Duodenal mucosa (tissue), 2 donors: Measurements from ENCODE around the gene SPRN.
"Not testable (repeated sequence)": the region's sequence is repeated elsewhere in the genome, so short reads cannot be mapped to it uniquely, and the experiment has no call there.

ENCODE experiments used
- H3K27ac ChIP-seq: one replicate; pipeline ENCODE4 v1.7.0; 2013; ENCODE audit warnings: low read depth, low read length
- H3K27me3 ChIP-seq, 2 donors: one replicate each; pipeline ENCODE4 v1.7.0; 2013; ENCODE audit warnings: low read length in 2 of 2, control low read depth in 1 of 2; ENCODE audit not compliant: insufficient read depth in 2 of 2, control insufficient read depth in 1 of 2
- H3K36me3 ChIP-seq, 2 donors: one replicate each; pipeline ENCODE4 v1.7.0; 2013; ENCODE audit warnings: low read length in 2 of 2, control low read depth in 1 of 2; ENCODE audit not compliant: insufficient read depth in 2 of 2, control insufficient read depth in 1 of 2
- H3K4me1 ChIP-seq, 2 donors: one replicate each; pipeline ENCODE4 v1.7.0; 2013; ENCODE audit warnings: low read length in 2 of 2, control low read depth in 1 of 2; ENCODE audit not compliant: insufficient read depth in 2 of 2, control insufficient read depth in 1 of 2
- H3K4me3 ChIP-seq, 2 donors: one replicate each; pipeline ENCODE4 v1.7.0; 2013; ENCODE audit warnings: low read length in 2 of 2, low read depth in 1 of 2
- H3K9ac ChIP-seq, 2 donors: one replicate each; pipeline ENCODE4 v1.7.0; 2013; ENCODE audit warnings: low read length in 2 of 2, low read depth in 1 of 2
- H3K9me3 ChIP-seq, 2 donors: one replicate each; pipeline ENCODE4 v1.7.0; 2013; ENCODE audit warnings: low read length in 2 of 2, control low read depth in 1 of 2; ENCODE audit not compliant: control insufficient read depth in 1 of 2

SPRN gene, protein sequence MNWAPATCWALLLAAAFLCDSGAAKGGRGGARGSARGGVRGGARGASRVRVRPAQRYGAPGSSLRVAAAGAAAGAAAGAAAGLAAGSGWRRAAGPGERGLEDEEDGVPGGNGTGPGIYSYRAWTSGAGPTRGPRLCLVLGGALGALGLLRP

DNA sequence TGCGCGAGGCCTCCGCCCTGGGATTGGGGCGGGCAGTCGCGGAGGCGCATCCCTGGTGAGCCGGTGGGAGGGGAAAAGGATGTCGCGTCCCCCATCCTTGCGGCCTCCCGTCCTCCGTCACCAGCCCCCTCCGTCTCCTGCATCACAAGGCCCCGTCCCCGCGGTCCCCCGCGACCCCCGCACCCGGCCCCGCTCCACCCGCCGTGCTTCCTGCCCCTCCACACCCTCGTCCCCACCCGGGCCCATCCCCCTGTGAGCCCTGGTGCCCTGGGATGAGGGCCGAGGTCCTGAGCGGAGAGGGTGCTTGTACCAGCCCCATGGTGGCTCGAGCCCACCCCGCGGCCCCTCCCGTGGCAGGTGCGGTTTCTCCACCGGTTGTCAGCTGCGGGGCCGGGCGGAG lies at the start of gene SPRN:
TSS of gene SPRN (minus strand) at position 25 of the 400 bp plus-strand sequence. CDS start 944 bp downstream, outside the sequence.
- H3K9ac ChIP-seq, H3K4me1 ChIP-seq, H3K27ac ChIP-seq, H3K9me3 ChIP-seq, H3K4me3 ChIP-seq: not testable (repeated sequence)
- H3K27me3 ChIP-seq, result peaks cover 5 to 10% of the 10 kb centered on the region in 2 donors
- H3K36me3 ChIP-seq, result peaks cover 12 to 14% of the 10 kb centered on the region in 2 donors

DNA sequence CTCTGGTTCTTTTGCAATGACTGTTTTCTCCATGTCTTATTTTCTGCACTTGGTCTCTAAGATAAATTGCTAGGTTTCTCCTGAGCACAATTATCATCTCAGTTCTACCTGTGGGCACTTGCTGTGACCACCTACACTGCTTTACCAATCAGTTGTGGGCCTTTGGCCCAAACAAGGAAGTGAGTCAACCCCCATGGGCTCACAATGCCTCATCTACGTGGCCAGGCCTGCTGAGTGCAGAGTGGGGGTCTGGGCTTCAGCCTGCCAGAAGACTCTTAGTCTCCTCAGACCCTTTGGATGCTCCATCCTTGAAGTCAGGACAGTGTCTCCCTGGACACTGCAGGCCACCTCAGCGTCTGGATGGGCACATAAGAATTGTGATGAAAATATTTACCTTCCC lies 49.6 kb upstream of the SPRN start:
- H3K27me3 ChIP-seq, result no peaks in the 10 kb centered on the region
- no peaks in the 10 kb centered on the region for H3K9me3 ChIP-seq
- no peaks in the 10 kb centered on the region for H3K36me3 ChIP-seq
- H3K27ac ChIP-seq, result no peak overlapping the region
- H3K4me1 ChIP-seq, result no peaks in the 10 kb centered on the region
- H3K9ac ChIP-seq, result no peak overlapping the region
- H3K4me3 ChIP-seq, result no peak overlapping the region

DNA sequence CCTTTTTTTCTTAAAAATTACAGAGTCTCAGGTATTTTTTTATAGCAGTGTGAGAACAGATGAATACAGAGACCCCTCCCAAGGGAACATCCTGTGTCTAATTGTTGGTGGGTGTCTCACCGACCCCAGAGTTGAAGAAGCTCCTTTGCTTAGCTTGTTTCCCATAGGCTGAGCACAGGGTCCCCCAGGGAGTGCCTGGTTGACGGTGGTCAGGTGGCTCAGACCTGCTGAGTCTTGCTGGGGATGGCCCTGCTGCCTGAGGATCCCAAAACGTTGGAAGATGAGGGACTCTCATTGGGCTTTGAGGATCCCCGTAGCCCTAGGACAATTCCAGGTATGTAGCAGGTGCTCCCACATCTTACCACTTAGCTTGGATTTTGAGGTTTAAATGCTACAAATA lies 48.8 kb upstream of the SPRN start:
- H3K9me3 ChIP-seq, result no peaks in the 10 kb centered on the region
- H3K36me3 ChIP-seq, result no peaks in the 10 kb centered on the region
- no peak overlapping the region for H3K9ac ChIP-seq
- H3K4me3 ChIP-seq, result no peak overlapping the region
- no peak overlapping the region for H3K27ac ChIP-seq
- H3K4me1 ChIP-seq, result no peaks in the 10 kb centered on the region
- H3K27me3 ChIP-seq, result no peaks in the 10 kb centered on the region

DNA sequence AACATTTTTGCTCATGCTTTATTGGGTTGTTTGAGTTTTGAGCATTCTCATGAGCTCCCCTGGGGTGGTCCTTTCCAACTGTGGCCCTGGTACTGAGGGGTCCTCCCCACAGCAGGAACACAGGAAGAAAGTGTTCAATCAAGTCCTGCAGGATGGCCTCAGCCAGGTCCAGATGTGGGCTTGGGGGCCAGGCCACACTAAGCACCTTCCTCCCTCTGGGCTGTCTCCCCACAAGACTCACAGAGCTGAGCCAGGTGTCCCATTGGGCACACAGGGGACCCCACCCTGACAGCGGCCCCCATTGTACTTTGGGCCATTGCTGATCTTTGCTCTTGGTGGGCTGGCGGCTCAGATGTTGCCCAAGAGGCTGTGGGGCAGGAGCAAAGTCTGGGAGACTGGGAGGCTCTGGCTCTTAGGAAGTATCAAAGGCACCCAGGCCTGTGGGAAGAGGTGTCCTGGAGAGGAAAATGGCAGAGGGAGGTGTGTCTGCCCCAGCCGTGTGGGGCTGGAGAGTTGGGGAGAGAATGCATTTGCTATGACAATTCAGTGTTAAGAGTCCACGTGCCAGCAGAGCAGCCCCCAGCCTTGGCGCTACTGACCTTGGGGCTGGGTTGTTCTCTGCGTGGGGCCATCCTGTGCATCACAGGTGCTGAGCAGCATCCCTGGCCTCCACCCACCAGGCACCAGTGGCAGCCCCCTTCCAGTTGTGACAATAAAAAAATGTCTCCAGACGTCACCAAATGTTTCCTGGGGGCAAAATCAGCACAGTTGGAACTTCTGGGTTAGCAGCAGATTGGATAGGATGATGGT lies 47.1 kb upstream of the SPRN start:
- no peaks in the 10 kb centered on the region for H3K9me3 ChIP-seq
- H3K27ac ChIP-seq, result no peak overlapping the region
- no peaks in the 10 kb centered on the region for H3K36me3 ChIP-seq
- no peak overlapping the region for H3K9ac ChIP-seq
- H3K4me3 ChIP-seq, result no peak overlapping the region
- H3K4me1 ChIP-seq, result no peaks in the 10 kb centered on the region
- no peaks in the 10 kb centered on the region for H3K27me3 ChIP-seq

DNA sequence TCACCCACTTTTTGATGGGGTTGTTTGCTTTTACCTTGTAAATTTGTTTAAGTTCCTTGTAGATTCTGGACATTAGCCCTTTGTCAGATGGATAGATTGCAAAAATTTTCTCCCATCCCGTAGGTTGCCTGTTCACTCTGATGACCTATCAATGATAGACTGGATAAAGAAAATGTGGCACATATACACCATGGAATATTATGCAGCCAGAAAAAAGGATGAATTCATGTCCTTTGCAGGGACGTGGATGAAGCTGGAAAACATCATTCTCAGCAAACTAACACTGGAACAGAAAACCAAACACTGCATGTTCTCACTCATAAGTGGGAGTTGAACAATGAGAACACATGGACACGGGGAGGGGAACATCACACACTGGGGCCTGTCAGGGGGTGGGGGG lies 44.8 kb upstream of the SPRN start:
- not testable (repeated sequence) for H3K36me3 ChIP-seq, H3K27me3 ChIP-seq, H3K4me3 ChIP-seq, H3K4me1 ChIP-seq, H3K9ac ChIP-seq, H3K9me3 ChIP-seq, H3K27ac ChIP-seq

DNA sequence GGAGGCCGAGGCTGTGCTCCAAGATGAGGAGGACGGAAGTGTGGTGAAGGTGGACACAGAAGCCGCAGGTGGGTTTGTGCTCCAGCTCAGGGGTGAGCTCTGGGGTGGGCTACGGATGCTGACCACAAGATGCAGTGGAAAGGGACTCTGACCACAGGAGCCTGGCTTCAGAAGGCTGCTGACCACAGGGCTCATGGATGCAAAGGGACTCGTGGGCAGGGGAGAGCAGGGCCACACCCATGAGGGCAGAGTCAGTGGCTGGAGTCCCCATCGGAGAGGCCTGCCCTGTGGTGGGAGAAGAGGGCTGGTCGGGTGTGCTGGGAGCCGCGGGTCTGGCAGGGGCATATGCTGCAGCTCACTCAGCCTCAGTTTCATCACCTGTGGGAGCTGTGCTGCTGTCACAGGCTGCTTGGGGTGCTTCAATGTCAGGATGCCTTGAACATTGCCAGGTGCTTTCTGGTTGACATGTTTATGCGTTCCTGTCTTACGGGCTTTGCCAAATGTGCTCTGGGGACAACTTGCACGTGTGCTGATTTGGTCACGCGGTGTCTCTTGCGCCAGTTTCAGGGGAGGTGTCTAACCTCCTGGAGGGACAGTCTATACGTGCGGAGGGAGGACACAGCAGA lies 43.0 kb upstream of the SPRN start:
- H3K27ac ChIP-seq, result no peak overlapping the region
- H3K27me3 ChIP-seq, result no peaks in the 10 kb centered on the region
- no peaks in the 10 kb centered on the region for H3K9me3 ChIP-seq
- H3K9ac ChIP-seq, result no peak overlapping the region
- no peaks in the 10 kb centered on the region for H3K4me1 ChIP-seq
- H3K36me3 ChIP-seq, result no peaks in the 10 kb centered on the region
- no peak overlapping the region for H3K4me3 ChIP-seq

DNA sequence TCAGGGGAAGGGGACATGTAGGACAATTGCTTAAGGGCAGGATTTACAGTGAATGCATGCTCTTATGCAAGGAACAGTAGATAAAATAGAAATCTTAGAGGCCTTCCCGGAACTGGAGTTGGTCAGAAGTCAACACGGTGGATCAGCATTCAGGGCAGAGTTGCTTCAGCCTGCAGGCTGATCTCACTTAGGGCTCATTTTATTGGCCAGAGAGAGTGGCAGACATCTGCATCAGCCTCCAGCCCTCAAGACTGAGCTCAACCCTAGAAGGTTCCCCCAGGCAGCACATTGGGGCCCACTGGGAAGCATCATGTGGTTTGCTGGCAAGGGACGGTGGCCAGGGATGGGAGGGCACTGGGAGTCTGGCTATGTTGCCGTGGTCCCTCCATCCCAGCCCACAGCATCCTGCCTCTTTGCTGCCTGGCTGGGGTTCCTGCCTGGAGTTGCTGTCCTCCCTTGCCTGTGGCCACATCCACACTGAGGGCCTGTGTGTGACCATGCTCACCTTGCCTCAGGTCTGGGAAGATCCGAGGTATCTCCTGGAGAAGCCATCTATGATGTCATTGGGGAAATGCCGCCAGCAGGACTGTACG lies 42.4 kb upstream of the SPRN start:
- Histone ChIP-seq H3K9ac (no peak overlapping the region), H3K4me1 (no peaks in the 10 kb centered on the region), H3K4me3 (no peak overlapping the region), H3K27ac (no peak overlapping the region), H3K36me3 (no peaks in the 10 kb centered on the region), H3K9me3 (no peaks in the 10 kb centered on the region), H3K27me3 (no peaks in the 10 kb centered on the region)

DNA sequence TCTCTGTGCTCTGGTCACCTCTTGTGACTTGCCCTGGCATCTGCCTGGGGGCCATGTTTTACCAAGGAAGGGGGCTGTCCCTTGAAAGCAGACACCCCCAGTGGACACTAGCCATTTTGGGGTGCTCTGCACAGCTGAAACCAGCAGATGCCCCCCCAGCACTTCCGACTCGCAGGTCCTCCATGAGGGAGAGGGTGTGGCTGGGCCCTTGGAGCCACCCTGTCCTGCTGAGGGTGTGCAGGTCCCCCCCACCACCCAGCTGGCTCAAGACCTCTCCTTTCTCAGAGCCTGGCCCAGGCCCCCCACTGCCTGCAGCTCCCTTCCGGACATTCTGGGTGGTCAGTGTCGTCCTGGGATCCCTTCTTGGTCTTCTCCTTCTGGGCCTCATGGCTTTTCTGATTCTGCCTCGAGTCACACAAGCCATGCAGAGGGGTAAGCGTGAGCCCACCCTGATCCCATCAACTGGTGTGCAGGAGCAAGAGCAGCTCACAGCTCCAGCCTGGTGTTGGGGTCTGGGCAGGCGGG lies 41.6 kb upstream of the SPRN start:
- Histone ChIP-seq H3K27ac (no peak overlapping the region), H3K36me3 (no peaks in the 10 kb centered on the region), H3K4me1 (no peaks in the 10 kb centered on the region), H3K27me3 (no peaks in the 10 kb centered on the region), H3K4me3 (no peak overlapping the region), H3K9ac (no peak overlapping the region), H3K9me3 (no peaks in the 10 kb centered on the region)

DNA sequence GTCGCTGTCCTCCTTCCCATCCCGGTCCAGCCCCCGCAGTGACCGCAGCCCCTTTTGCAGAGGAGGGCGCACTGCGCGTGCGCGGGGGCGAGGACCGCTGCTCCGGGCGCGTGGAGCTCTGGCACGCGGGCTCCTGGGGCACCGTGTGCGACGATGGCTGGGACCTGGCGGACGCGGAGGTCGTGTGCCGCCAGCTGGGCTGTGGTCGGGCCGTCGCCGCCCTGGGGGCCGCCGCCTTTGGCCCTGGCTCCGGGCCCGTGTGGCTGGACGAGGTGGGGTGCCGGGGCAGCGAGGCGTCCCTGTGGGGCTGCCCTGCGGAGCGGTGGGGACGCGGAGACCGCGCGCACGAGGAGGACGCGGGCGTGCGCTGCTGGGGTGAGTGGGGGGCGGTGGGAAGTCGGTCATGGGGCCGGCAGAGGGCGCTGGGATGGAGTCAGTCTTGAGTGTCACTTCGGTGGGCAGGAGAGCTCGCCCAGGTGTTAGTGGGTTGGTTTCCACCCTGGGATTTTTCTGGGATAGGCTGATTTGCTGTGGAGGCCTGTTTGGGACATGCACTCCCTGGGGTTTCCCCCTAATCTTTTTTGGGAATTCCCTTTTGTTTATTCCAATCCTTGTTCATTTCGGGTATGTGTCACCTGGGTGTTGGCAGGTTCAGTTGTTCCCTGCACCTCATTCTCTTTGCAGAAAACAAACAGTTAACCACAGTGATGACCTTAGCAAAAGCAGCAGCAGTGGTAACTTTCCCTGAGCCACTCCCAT lies 40.9 kb upstream of the SPRN start:
- Histone ChIP-seq H3K27me3 (no peaks in the 10 kb centered on the region), H3K4me3 (no peak overlapping the region), H3K4me1 (no peaks in the 10 kb centered on the region), H3K36me3 (no peaks in the 10 kb centered on the region), H3K9me3 (no peaks in the 10 kb centered on the region), H3K9ac (no peak overlapping the region), H3K27ac (no peak overlapping the region)
